HepG2 (cell line): Measurements from ENCODE around the gene CAMK2D. TPM values are rescaled to one million over a fixed set of nuclear protein-coding genes. Genes with fewer than 3 reads are reported as not detected.

Source experiments
- ATAC-seq: fragments of 200-7000 bp; cut with Tn5 transposase; 3 replicates; pipeline ENCODE4 v1.9.1; 2020; ENCODE audit warnings: mild to moderate bottlenecking, moderate library complexity
- BruUV-seq: library from RNA; stranded (reverse); fragments of 400-500 nt; replicated peaks from 2 replicates; lab custom pipeline; 2021; lab: Mats Ljungman, UMichigan
- CTCF ChIA-PET: fragments of 300-600 bp; formaldehyde crosslinking; extraction: SDS; loops from one replicate; lab custom pipeline; 2021; ENCODE audit warnings: low total read pairs, inconsistent platforms, low intra/inter-chr PET ratio; lab: Yijun Ruan, JAX
- POLR2A ChIA-PET: fragments of 350-600 bp; sonication (Branson Sonifier 250); formaldehyde crosslinking; loops from one replicate; lab custom pipeline; 2020; ENCODE audit warnings: antibody characterized with exemption, inconsistent platforms; lab: Yijun Ruan, JAX
- DNase-seq: peaks from one replicate; pipeline ENCODE4 v3.0.0-alpha.2; 2015; ENCODE audit warnings: low spot score
- FAIRE-seq: peaks from 3 replicates; lab custom pipeline; 2011; peaks lifted over from hg19 to GRCh38; lab: Jason Lieb, UNC
- H2AFZ ChIP-seq: one replicate; pipeline ENCODE4 v1.6.1; 2011; ENCODE audit warnings: low read length, inconsistent platforms
- H3K27ac ChIP-seq: fragments of 300-600 bp; 3 replicates; pipeline ENCODE4 v1.8.0; 2011; ENCODE audit warnings: mixed run types, mild to moderate bottlenecking, mixed read lengths, low read length, inconsistent platforms; ENCODE audit not compliant: insufficient read depth; ENCODE audit errors: extremely low read length
- H3K27me3 ChIP-seq, 2 experiments: fragments of 200-600 bp in 1 of 2; 2 replicates in 1 of 2; 3 replicates in 1 of 2; pipeline versions ENCODE4 v1.6.0 to v1.8.0; 2011; ENCODE audit warnings: low read length in 2 of 2, mild to moderate bottlenecking in 2 of 2, moderate library complexity in 2 of 2, inconsistent platforms in 1 of 2; ENCODE audit not compliant: insufficient read depth in 2 of 2, control insufficient read depth in 1 of 2
- H3K36me3 ChIP-seq, 2 experiments: fragments of 200-600 bp in 1 of 2; replicated peaks in 1 of 2; 2 replicates in 1 of 2; 3 replicates in 1 of 2; pipeline versions ENCODE4 v1.5.1 to v1.8.0; 2011; ENCODE audit warnings: low read length in 2 of 2, inconsistent platforms in 1 of 2; ENCODE audit not compliant: insufficient read depth in 2 of 2, control insufficient read depth in 1 of 2
- H3K4me1 ChIP-seq: 2 replicates; pipeline ENCODE4 v1.5.1; 2012; ENCODE audit warnings: low read length, inconsistent platforms; ENCODE audit not compliant: insufficient read depth
- H3K4me2 ChIP-seq: 2 replicates; pipeline ENCODE4 v1.6.0; 2011; ENCODE audit warnings: low read depth, low read length, inconsistent platforms
- H3K4me3 ChIP-seq, 3 experiments: fragments of 200-600 bp in 1 of 3; sonication (generic), shearing (Covaris generic) in 1 of 3; replicated peaks in 1 of 3; 2 replicates each; pipeline ENCODE4 v1.5.1; 2011 to 2016; ENCODE audit warnings: low read length in 3 of 3, inconsistent platforms in 2 of 3, low read depth in 2 of 3, mild to moderate bottlenecking in 2 of 3, control low read depth in 1 of 3, mixed read lengths in 1 of 3; ENCODE audit not compliant: insufficient read depth in 1 of 3
- H3K79me2 ChIP-seq: one replicate; pipeline ENCODE4 v1.6.1; 2011; ENCODE audit warnings: low read length, inconsistent platforms; ENCODE audit not compliant: insufficient read depth
- H3K9ac ChIP-seq: 2 replicates; pipeline ENCODE4 v1.6.0; 2011; ENCODE audit warnings: mild to moderate bottlenecking, low read depth, low read length, inconsistent platforms; ENCODE audit not compliant: insufficient read depth
- H3K9me3 ChIP-seq: 2 replicates; pipeline ENCODE4 v1.5.1; 2012; ENCODE audit warnings: mild to moderate bottlenecking, low read length
- H4K20me1 ChIP-seq: 2 replicates; pipeline ENCODE4 v1.6.0; 2011; ENCODE audit warnings: inconsistent platforms, mild to moderate bottlenecking, low read length, moderate library complexity; ENCODE audit not compliant: insufficient read depth
- CBX5 ChIP-seq: sonication (generic); formaldehyde crosslinking; IDR thresholded peaks from 2 replicates; pipeline ENCODE4 v1.4.0; 2020; ENCODE audit warnings: missing genetic modification reagents, borderline replicate concordance
- CREB3 ChIP-seq: sonication (generic); formaldehyde crosslinking; IDR thresholded peaks from 2 replicates; pipeline ENCODE4 v1.5.0; 2020; ENCODE audit warnings: missing genetic modification reagents
- GPN1 ChIP-seq: sonication (generic); formaldehyde crosslinking; IDR thresholded peaks from 2 replicates; pipeline ENCODE4 v1.5.1; 2020; ENCODE audit warnings: missing genetic modification reagents, borderline replicate concordance
- RAD21 ChIP-seq: fragments of 450-650 bp; formaldehyde crosslinking; IDR thresholded peaks from 2 replicates; pipeline ENCODE4 v1.5.0; 2020; ENCODE audit warnings: mild to moderate bottlenecking
- ZMYM2 ChIP-seq: sonication (generic); formaldehyde crosslinking; IDR thresholded peaks from 2 replicates; pipeline ENCODE4 v1.8.0; 2022; ENCODE audit warnings: mild to moderate bottlenecking, missing genetic modification reagents
- ZNF383 ChIP-seq: sonication (generic); formaldehyde crosslinking; IDR thresholded peaks from 2 replicates; pipeline ENCODE4 v1.4.0; 2020; ENCODE audit warnings: missing genetic modification reagents, mild to moderate bottlenecking, borderline replicate concordance
- ZNF503 ChIP-seq: sonication (generic); formaldehyde crosslinking; IDR thresholded peaks from 2 replicates; pipeline ENCODE4 v1.4.0; 2020; ENCODE audit warnings: missing genetic modification reagents
- ZNF550 ChIP-seq: sonication (generic); formaldehyde crosslinking; IDR thresholded peaks from 2 replicates; pipeline ENCODE4 v1.4.0; 2020; ENCODE audit warnings: mild to moderate bottlenecking, missing genetic modification reagents, borderline replicate concordance
- ZNF672 ChIP-seq: sonication (generic); formaldehyde crosslinking; IDR thresholded peaks from 2 replicates; pipeline ENCODE4 v1.8.1; 2022; ENCODE audit warnings: missing genetic modification reagents
- ZNF788 ChIP-seq: sonication (generic); formaldehyde crosslinking; IDR thresholded peaks from 2 replicates; pipeline ENCODE4 v1.5.0; 2020; ENCODE audit warnings: mild to moderate bottlenecking, missing genetic modification reagents, borderline replicate concordance
- WGBS: methylation state at CpG from one replicate; pipeline ENCODE4 v1.1.6; 2017; ENCODE audit warnings: low lambda C conversion rate; 5-methylcytosine and 5-hydroxymethylcytosine counted together
- in situ Hi-C: cut with HindIII; loops from 2 replicates; pipeline ENCODE4 v1.10.0; 2017; ENCODE audit warnings: low pct_unique_long_range_greater_than_20kb; ENCODE audit not compliant: extremely low pct_ligation_motif_present
- intact Hi-C: fragments of 100-400 bp; cut with micrococcal nuclease; formaldehyde crosslinking; loops from one replicate; pipeline ENCODE4 v1.10.0; 2022; ENCODE audit not compliant: unreplicated experiment
- polyA plus RNA-seq, 8 experiments: library from polyadenylated mRNA; depleted of rRNA in 3 of 8; stranded (reverse) in 7 of 8; unstranded in 1 of 8; fragments of >200 nt; fragmentation: Illumina TruSeq in 4 of 8; extraction: Trizol in 4 of 8; gene quantifications; 2 replicates each; pipeline versions ENCODE4 v1.2.1 to v1.2.3, GENCODE V29; 2011 to 2016; ENCODE audit warnings: low read depth in 4 of 8, missing spikeins in 1 of 8, mixed read lengths in 1 of 8; ENCODE audit not compliant: insufficient read depth in 1 of 8
- total RNA-seq, 5 experiments: library from RNA; depleted of rRNA; stranded (reverse); fragments of >200 nt; fragmentation: Illumina TruSeq; extraction: Trizol; gene quantifications; 2 replicates each; pipeline ENCODE4 v1.2.3, GENCODE V29; 2016; ENCODE audit warnings: low read depth in 1 of 5

The CAMK2D gene
- total and polyA plus RNA-seq, 2 of the 13 experiments (the other 11 are each of a cell fraction or from before 2014, with no cell fraction given) = 18.0 to 65.4 TPM

- no peak overlapping the region for H3K27ac ChIP-seq
- no peak overlapping the region for H3K9ac ChIP-seq
- no peaks in the 10 kb centered on the region for H4K20me1 ChIP-seq
- ChIA-PET POLR2A (no interaction called here), CTCF (no interaction called here)
- in situ Hi-C loops (no loop called here), intact Hi-C loops (loop anchor here (5.0 kb wide), 1 partner anchor 133 kb away; no protein-coding TSS in a partner anchor)
- H3K4me1 ChIP-seq = no peaks in the 10 kb centered on the region
- BruUV-seq = no TSS peak
- no peak for FAIRE-seq
- no peaks in the 10 kb centered on the region for H3K9me3 ChIP-seq
- DNase-seq = no peak
- H3K36me3 ChIP-seq = peaks cover 3 to 20% of the 10 kb centered on the region in 2 experiments; a peak in 4 of 5 replicates
- H3K27me3 ChIP-seq = no peaks in the 10 kb centered on the region
- no peaks in the 10 kb centered on the region for H3K79me2 ChIP-seq
- H3K4me2 ChIP-seq = no peak overlapping the region
- H2AFZ ChIP-seq = no peak overlapping the region
- 96% methylated on average over 2 of the region's 2 CpGs for WGBS
- no peak for TF ChIP-seq ZNF550 (CRISPR knock-in tag)
- TF ChIP-seq ZMYM2 (CRISPR knock-in tag) = no peak
- no peak for TF ChIP-seq ZNF788 (CRISPR knock-in tag)
- TF ChIP-seq CREB3 (CRISPR knock-in tag) = no peak
- no peak for TF ChIP-seq RAD21
- no peak for TF ChIP-seq ZNF672 (CRISPR knock-in tag)
- TF ChIP-seq CBX5 (CRISPR knock-in tag) = no peak
- no peak for TF ChIP-seq ZNF383 (CRISPR knock-in tag)
- no peak for TF ChIP-seq ZNF503 (CRISPR knock-in tag)
- no peak for TF ChIP-seq GPN1 (CRISPR knock-in tag)
- TF ChIP-seq, all 625 proteins: peak for 0
- H3K4me3 ChIP-seq = no peak overlapping the region
- ATAC-seq = no peak
Observed at GRCh38 chr4:113525521-113525920, 236.0 kb downstream of the CAMK2D start.
